Nephron (organoid): Measurements from ENCODE around the gene TMUB2.

Experiments used
- H3K27ac Mint-ChIP-seq, 3 experiments: 2 replicates each; pipeline ENCODE4 v1.8.0; 2020; ENCODE audit warnings: mixed read lengths in 3 of 3, mild to moderate bottlenecking in 2 of 3, moderate library complexity in 1 of 3
- H3K27me3 Mint-ChIP-seq: 2 replicates; pipeline ENCODE4 v1.8.0; 2021; ENCODE audit warnings: low read depth, mild to moderate bottlenecking, moderate library complexity, mixed read lengths
- H3K36me3 Mint-ChIP-seq: 2 replicates; pipeline ENCODE4 v1.8.0; 2020; ENCODE audit warnings: low read depth, mixed read lengths
- H3K4me1 Mint-ChIP-seq: 2 replicates; pipeline ENCODE4 v1.8.0; 2020; ENCODE audit warnings: mixed read lengths
- H3K4me3 Mint-ChIP-seq, 3 experiments: 2 replicates each; pipeline ENCODE4 v1.8.0; 2020; ENCODE audit warnings: mild to moderate bottlenecking in 3 of 3, mixed read lengths in 3 of 3, moderate library complexity in 2 of 3
- H3K9me3 Mint-ChIP-seq: 2 replicates; pipeline ENCODE4 v1.8.0; 2020; ENCODE audit warnings: mixed read lengths
- CTCF ChIP-seq, 3 experiments: fragments of 200-600 bp; sonication (generic); IDR thresholded peaks; one replicate each; pipeline ENCODE4 v1.5.0; 2021; ENCODE audit warnings: antibody characterized with exemption in 3 of 3; ENCODE audit not compliant: unreplicated experiment in 3 of 3

TMUB2 gene

GRCh38 chr17:44198721-44199552, 12.2 kb downstream of the TMUB2 start:
- no peak for TF ChIP-seq CTCF (IDR thresholded peaks at IDR 0.05; ENCODE audit: unreplicated experiment in 3 of 3)
- peak overlapping the region; percentile 84 to 91 (median 89) for H3K4me3 Mint-ChIP-seq
- H3K36me3 Mint-ChIP-seq: peaks cover 36% of the 10 kb centered on the region
- peak overlapping the region; percentile 93 to 98 (median 97) for H3K27ac Mint-ChIP-seq
- no peaks in the 10 kb centered on the region for H3K27me3 Mint-ChIP-seq
- H3K9me3 Mint-ChIP-seq: no peaks in the 10 kb centered on the region
- peaks cover 35% of the 10 kb centered on the region for H3K4me1 Mint-ChIP-seq

GRCh38 chr17:44199553-44200477, 13.0 kb downstream of the TMUB2 start, which contains the start of gene ATXN7L3:
TSS of gene ATXN7L3 (minus strand) at chr17:44199884. CDS start at chr17:44198070, 1,814 bp downstream.
- Mint-ChIP-seq H3K9me3 (no peaks in the 10 kb centered on the region), H3K27me3 (no peaks in the 10 kb centered on the region), H3K27ac (peak within 1 kb of the TSS; percentile 93 to 99 (median 98)), H3K4me1 (peaks cover 38% of the 10 kb centered on the region), H3K4me3 (peak within 1 kb of the TSS; percentile 93 to 95 (median 94)), H3K36me3 (peaks cover 30% of the 10 kb centered on the region)
- no peak for TF ChIP-seq CTCF (IDR thresholded peaks at IDR 0.05; ENCODE audit: unreplicated experiment in 3 of 3)

- Mint-ChIP-seq H3K27me3 (no peaks in the 10 kb centered on the region), H3K4me3 (peak overlapping the region; percentile 93 to 95 (median 94)), H3K4me1 (peaks cover 38% of the 10 kb centered on the region), H3K36me3 (peaks cover 22% of the 10 kb centered on the region), H3K27ac (peak overlapping the region; percentile 93 to 99 (median 98)), H3K9me3 (no peaks in the 10 kb centered on the region)
- no peak for TF ChIP-seq CTCF (IDR thresholded peaks at IDR 0.05; ENCODE audit: unreplicated experiment in 3 of 3)
Observed at GRCh38 chr17:44200478-44201155, 13.8 kb downstream of the TMUB2 start.

GRCh38 chr17:44202756-44203155, 16.0 kb downstream of the TMUB2 start:
- peak overlapping the region; percentile 53 to 79 (median 78) for H3K4me3 Mint-ChIP-seq
- H3K9me3 Mint-ChIP-seq: no peaks in the 10 kb centered on the region
- H3K36me3 Mint-ChIP-seq: peaks cover 13% of the 10 kb centered on the region
- TF ChIP-seq CTCF (IDR thresholded peaks at IDR 0.05; ENCODE audit: unreplicated experiment in 3 of 3): no peak
- H3K27me3 Mint-ChIP-seq: no peaks in the 10 kb centered on the region
- H3K4me1 Mint-ChIP-seq: peaks cover 34% of the 10 kb centered on the region
- H3K27ac Mint-ChIP-seq: peak overlapping the region; percentile 13 to 78 (median 38)

- peak overlapping the region in 2 of 3 experiments; percentile 14 to 24 for H3K4me3 Mint-ChIP-seq
- H3K27me3 Mint-ChIP-seq: no peaks in the 10 kb centered on the region
- peak; percentile 65 to 73 (median 68) for TF ChIP-seq CTCF (IDR thresholded peaks at IDR 0.05; ENCODE audit: unreplicated experiment in 3 of 3)
- H3K36me3 Mint-ChIP-seq: peaks cover 19% of the 10 kb centered on the region
- peaks cover 27% of the 10 kb centered on the region for H3K4me1 Mint-ChIP-seq
- no peaks in the 10 kb centered on the region for H3K9me3 Mint-ChIP-seq
- H3K27ac Mint-ChIP-seq: peak overlapping the region; percentile 6 to 65 (median 55)
Observed at GRCh38 chr17:44203731-44204440, 17.1 kb downstream of the TMUB2 start.
